ENCODE measurements around the gene ZNF778.
"Not testable (repeated sequence)": the region's sequence is repeated elsewhere in the genome, so short reads cannot be mapped to it uniquely, and the experiment has no call there.

Gene ZNF778

DNA sequence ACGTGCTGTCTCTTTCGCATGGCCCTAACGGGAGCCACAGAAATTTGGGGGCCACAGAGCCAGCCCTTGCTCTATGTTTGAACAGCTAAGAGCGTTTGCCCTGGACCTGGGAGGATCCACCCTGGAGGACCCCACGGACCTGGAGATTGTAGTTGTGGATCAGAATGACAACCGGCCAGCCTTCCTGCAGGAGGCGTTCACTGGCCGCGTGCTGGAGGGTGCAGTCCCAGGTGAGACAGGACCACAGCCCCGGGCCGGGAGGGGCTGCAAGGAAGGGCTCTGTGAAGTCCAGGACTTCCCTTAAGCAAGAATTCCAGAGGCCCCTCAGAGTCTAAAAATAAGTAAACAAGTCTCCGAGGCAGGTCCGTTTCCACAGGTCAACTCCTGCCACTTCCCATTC is 34.0 kb upstream of the ZNF778 start:
- no peak for DNase-seq

DNA sequence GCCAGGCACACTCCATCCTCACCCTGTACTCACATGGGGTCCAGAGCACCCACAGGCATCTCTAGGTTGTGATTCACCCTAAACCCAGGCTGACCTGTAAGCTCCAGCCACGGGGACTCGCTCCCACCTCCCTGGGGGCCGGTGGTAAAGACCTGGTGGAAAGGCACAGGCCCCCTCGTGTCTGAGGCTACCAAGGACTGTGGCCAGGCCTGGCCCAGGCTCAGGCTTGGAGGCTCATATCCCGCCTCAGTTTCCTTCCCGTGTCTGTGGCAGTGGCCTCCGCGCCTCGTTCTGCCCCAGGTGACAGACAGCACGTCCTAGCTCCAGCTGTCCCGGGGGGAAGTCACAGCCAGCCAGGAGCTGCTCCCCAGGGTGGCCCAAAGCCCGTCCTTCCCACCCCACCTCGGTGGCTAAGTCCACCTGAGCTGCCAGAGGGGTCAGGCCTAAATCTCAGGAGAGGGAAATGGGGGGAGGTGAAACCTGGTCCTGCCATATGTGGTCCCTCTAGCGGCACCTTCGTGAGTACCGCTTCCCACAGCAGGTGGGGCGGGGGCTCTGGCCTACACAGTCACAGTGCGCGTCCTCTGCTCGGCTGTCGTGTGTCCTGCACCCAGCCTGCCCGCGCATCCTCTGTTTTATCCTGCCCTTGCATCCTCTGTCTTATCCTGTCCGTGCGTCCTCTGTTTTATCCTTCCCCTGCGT is 33.4 kb upstream of the ZNF778 start:
- DNase-seq = no peak

DNA sequence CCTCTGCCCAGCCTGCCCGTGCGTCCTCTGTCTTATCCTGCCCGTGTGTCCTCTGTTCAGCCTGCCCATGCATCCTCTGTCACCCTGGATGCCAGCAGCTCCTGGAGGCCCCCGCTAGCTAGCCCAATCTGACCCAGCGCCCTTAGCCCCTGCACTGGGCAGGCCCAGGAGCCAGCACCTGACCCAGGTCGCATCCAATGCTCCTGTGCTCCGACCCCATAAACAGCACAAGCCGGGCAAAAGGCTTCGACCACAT is 32.9 kb upstream of the ZNF778 start:
- no peak for DNase-seq

DNA sequence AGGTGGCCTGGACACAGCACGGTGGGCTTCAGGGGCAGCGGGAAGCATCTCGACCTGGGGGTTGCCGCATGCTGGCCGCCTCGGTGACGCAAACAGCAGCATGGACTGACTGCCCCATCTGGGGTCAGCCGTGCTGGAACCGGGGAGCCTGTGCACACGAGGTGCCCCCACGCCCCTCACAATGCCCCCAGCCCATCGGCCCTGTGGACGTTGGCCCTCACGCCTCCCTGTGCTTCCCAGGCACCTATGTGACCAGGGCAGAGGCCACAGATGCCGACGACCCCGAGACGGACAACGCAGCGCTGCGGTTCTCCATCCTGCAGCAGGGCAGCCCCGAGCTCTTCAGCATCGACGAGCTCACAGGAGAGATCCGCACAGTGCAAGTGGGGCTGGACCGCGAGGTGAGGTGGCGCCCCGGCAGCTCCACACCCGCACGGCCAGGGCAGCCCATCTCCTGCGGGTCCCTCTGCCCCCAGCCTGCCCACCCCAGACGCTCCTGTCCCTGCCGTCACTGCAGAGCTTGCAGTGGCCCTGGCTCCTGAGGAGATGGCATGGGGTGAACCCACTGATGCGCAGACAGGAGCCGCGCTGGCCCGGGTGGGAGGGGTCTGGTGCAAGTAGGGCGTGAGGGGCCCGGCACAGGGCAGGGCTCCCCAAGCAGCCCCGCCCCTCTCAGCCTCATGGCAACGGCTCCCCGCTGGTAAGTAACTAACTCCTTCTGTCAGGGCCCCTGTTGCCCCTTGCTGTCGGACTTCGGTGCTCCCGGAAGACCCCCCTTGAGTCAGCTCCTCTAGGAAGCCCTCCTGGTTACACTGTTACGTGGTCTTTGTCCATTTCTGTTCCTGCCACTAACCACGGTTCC is 32.3 kb upstream of the ZNF778 start:
- DNase-seq = no peak

DNA sequence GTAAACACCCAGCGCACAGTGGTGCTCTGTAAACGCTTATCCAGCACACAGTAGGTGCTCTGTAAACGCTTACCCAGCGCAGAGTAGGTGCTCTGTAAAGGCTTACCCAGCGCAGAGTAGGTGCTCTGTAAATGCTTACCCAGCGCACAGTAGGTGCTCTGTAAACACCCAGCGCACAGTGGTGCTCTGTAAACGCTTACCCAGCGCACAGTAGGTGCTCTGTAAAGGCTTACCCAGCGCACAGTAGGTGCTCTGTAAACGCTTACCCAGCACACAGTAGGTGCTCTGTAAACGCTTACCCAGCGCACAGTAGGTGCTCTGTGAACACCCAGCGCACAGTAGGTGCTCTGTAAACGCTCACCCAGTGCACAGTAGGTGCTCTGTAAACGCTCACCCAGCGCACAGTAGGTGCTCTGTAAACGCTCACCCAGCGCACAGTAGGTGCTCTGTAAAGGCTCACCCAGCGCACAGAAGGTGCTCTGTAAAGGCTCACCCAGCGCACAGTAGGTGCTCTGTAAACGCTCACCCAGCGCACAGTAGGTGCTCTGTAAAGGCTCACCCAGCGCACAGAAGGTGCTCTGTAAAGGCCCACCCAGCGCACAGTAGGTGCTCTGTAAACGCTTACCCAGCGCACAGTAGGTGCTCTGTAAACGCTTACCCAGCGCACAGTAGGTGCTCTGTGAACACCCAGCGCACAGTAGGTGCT is 31.5 kb upstream of the ZNF778 start:
- not testable (repeated sequence) for DNase-seq

DNA sequence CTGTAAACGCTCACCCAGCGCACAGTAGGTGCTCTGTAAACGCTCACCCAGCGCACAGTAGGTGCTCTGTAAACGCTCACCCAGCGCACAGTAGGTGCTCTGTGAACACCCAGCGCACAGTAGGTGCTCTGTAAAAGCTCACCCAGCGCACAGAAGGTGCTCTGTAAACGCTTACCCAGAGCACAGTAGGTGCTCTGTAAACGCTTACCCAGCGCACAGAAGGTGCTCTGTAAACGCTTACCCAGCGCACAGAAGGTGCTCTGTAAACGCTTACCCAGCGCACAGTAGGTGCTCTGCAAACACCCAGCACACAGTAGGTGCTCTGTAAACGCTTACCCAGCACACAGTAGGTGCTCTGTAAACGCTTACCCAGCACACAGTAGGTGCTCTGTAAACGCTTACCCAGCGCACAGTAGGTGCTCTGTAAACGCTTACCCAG is 30.9 kb upstream of the ZNF778 start:
- not testable (repeated sequence) for DNase-seq

DNA sequence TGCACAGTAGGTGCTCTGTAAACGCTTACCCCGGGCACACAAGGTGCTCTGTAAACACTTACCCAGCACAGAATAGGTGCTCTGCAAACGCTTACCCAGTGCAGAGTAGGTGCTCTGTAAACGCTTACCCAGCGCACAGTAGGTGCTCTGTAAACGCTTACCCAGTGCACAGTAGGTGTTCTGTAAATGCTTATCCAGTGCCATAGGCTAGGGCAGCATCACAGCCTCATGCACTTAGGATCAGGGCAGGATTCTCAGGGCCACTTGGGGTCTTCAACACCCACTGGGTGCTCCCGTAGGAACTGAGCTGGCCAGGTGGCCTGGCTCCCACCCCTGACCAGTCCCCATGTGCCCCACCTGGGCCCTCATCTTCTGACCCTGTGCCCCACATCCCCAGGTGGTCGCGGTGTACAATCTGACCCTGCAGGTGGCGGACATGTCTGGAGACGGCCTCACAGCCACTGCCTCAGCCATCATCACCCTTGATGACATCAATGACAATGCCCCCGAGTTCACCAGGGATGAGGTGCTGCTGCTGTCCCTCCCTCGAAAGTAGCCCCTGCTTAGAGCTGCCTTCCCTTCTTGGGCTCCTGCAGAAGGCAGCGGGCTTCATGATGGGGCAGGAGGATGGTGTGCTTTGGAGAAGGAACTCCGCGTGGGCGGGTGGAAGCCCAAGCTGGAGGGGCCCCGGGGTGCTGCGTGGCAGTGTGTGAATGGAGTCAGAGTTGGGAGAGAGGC is 30.3 kb upstream of the ZNF778 start:
- DNase-seq = no peak

DNA sequence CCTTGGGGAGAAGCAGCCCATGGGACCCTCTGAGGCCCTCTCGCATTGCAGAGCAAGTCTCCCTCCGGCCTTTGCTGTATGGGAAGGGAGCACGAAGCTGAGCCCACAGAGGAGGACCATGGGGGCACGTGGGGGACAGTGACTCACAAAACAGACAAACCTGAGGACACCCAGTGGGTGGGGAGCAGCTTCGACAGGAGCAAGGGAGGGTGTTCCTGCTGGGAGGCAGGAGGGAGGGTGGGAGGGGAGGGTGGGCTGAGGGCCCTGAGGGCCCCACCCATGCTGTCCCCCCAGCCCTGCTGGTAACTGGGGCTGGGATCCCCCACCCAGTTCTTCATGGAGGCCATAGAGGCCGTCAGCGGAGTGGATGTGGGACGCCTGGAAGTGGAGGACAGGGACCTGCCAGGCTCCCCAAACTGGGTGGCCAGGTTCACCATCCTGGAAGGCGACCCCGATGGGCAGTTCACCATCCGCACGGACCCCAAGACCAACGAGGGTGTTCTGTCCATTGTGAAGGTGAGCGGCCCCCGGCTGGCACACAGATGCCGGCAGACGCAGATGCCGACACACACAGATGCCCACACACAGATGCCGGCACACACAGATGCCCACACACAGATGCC is 29.6 kb upstream of the ZNF778 start:
- no peak for DNase-seq

DNA sequence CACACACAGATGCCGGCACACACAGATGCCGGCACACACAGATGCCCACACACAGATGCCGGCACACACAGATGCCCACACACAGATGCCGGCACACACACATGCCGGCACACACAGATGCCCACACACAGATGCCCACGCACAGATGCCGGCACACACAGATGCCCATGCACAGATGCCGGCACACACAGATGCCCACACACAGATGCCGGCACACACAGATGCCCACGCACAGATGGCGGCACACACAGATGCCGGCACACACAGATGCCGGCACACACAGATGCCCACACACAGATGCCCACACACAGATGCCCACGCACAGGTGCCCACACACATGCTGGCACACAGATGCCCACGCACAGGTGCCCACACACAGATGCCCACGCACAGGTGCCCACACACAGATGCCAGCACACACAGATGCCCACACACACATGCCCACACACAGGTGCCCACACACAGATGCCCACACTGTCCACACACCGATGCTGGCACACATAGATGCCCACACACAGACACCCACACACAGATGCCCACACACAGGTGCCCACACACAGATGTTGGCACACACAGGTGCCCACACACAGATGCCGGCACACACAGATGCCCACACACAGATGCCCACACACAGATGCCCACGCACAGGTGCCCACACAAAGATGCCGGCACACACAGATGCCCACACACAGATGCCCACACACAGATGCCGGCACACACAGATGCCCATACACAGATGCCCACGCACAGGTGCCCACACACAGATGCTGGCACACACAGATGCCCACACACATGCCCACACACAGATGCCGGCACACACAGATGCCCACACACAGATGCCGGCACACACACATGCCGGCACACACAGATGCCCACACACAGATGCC is 28.8 kb upstream of the ZNF778 start:
- not testable (repeated sequence) for DNase-seq

DNA sequence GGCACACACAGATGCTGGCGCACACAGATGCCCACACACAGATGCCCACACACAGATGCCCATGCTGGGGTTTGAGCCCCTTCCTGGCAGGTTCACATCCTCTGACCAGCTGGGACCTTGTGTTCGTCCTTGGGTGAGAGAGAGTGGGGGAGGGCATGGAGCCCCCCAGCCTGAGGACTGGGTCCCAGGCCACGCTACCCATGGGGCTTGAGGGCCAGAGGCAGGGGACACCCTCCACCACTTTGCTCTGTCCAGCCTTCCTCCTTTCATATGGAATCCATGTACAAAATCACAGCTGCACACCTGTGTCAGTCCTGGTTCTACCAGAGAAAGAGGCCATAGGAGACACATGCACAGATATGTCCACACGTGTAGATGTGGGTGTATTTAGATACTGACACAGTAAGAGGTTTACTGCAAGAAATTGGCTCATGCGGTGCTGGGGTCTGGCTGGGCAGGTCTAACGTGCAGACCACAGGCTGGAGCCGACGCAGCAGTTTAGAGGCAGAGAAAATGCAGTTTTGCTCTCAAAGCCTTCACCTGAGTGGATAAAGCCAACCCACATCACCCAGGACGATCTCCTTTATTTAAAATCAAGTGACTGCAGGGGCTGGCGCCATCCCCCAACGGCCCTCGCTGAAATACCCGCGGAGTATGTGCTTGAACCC is 28.0 kb upstream of the ZNF778 start:
- DNase-seq = no peak

DNA sequence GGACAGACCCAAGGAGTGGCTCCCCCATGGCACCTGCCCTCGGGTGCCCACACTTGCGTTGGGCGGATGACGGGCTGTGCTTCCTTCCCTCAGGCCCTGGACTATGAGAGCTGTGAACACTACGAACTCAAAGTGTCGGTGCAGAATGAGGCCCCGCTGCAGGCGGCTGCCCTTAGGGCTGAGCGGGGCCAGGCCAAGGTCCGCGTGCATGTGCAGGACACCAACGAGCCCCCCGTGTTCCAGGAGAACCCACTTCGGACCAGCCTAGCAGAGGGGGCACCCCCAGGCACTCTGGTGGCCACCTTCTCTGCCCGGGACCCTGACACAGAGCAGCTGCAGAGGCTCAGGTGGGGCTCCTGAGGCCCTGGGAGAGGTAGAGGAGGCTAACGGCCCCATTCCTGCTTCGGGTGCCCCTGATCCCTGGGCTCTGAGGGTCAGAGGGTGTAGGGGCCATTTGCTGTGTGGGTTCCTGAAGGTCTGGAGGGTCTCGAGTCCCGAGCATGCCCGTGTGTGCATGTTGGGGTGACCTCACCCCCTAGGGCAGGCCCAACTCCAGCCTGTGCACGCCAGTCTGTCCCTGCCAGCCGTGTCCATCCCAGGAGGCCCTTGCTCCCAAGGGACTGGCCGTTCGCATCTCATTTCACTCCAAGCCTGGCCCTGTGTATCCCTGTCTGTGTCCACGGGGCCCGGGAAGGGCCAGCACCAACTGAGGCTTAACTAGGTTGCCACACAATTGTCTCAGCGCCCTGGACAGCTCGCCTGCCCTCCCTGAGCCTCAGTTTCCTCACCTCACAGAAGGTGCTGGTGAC is 27.1 kb upstream of the ZNF778 start:
- DNase-seq = no peak

DNA sequence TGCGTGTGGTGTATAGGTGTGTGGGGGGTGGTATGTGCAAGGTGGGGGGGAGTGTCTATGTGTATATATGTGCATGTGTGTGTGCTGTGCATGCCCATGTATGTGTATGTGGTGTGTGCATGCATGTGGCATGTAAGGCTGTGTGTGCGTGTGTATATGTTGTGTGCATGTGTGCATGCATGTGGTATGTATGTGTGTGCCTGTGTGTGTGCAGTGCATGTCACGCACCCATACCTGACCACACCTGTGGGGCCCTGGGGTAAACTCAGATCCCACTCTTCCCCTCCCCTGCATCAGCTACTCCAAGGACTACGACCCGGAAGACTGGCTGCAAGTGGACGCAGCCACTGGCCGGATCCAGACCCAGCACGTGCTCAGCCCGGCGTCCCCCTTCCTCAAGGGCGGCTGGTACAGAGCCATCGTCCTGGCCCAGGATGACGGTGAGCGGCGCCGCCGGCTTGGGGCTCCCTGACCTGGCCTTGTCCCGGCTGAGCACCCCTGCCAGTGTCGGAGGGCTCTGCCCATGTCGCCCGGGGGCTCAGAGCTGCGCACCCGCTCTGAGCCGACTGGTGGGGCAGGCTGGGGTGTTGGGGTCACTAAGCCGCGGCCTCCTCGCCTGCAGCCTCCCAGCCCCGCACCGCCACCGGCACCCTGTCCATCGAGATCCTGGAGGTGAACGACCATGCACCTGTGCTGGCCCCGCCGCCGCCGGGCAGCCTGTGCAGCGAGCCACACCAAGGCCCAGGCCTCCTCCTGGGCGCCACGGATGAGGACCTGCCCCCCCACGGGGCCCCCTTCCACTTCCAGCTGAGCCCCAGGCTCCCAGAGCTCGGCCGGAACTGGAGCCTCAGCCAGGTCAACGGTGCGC is 26.2 kb upstream of the ZNF778 start:
- no peak for DNase-seq

DNA sequence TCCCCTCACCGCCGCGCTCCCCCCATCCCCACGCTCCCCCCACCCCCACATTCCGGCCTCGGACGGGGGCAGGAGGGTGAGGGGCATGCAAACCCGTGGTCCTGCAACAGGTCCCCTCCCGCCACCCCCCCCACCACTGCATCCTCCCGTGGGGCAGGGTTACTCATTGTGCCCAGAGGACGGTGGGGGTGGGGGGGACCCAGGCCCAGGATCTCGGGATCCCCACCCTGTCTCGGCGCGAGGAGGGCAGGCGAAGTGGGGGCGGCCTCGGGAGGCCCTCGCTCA is 25.7 kb upstream of the ZNF778 start:
- no peak for DNase-seq

DNA sequence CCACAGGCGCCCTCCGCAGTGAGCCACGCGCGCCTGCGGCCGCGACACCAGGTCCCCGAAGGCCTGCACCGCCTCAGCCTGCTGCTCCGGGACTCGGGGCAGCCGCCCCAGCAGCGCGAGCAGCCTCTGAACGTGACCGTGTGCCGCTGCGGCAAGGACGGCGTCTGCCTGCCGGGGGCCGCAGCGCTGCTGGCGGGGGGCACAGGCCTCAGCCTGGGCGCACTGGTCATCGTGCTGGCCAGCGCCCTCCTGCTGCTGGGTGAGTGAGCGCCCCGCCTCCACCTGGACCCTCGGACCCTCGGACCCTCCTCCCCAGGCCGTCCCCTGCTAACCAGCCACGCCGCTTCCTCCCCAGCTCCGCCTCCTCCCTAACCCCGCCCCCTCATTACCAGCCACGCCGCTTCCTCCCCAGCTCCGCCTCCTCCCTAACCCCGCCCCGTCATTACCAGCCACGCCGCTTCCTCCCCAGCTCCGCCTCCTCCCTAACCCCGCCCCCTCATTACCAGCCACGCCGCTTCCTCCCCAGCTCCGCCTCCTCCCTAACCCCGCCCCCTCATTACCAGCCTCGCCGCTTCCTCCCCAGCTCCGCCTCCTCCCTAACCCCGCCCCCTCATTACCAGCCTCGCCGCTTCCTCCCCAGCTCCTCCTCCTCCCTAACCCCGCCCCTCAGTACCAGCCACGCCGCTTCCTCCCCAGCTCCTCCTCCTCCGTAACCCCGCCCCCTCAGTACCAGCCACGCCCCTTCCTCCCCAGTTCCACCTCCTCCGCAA is 25.1 kb upstream of the ZNF778 start:
- peak; percentile 35 to 80 for DNase-seq

DNA sequence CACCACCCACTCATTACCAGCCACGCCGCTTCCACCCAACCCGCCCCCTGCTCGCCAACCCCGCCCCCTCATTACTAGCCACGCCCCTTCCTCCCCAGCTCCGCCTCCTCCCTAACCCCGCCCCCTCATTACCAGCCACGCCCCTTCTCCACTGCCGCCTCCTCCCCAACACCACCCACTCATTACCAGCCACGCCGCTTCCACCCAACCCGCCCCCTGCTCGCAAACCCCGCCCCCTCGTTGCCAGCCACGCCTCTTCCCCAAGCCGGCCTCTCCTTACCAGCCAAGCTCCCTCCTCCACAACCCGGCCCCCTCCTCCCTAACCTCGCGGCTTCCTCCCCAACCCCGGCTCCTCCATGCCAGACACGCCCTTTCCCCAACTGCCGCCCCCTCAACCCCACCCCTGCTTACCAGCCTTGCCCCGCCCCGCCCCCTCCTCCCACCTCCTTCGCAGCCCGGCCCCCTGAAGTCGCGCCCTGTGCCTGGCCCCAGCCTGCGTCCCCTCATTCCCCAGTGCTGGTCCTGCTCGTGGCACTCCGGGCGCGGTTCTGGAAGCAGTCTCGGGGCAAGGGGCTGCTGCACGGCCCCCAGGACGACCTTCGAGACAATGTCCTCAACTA is 24.4 kb upstream of the ZNF778 start:
- peak; percentile 69 to 70 for DNase-seq

DNA sequence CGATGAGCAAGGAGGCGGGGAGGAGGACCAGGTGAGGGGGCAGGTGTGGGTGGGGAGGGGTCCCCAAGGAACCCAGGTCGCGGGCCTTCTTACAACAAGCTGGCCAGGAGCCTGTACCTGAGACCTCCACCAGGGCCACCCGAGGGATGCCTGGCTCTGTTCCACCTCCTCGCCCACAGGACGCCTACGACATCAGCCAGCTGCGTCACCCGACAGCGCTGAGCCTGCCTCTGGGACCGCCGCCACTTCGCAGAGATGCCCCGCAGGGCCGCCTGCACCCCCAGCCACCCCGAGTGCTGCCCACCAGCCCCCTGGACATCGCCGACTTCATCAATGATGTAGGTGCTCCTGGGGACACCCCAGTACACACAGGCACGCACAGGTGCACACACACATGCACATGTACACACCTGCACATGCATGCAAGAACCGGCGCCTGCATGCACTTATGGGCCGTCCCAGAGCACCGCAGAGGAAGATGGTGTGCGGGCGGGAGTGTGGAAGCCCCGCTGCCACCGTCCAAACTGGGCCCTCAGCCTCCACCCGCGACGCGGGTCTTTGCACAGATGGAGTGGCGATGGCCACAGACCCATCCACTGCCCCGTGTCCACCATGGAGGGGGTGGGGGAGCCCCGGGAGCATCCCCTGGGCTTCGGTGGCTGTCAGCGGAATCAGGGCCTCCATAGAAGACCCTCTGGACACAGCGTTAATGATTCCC is 23.8 kb upstream of the ZNF778 start:
- DNase-seq = no peak
